Keratinocyte (primary cell): ENCODE measurements around the gene TTC33. TPM values are rescaled to one million over a fixed set of nuclear protein-coding genes. Genes with fewer than 3 reads are reported as not detected.
"Not testable (repeated sequence)": the region's sequence is repeated elsewhere in the genome, so short reads cannot be mapped to it uniquely, and the experiment has no call there.

ENCODE experiments used
- DNase-seq: peaks from one replicate; pipeline ENCODE4 v3.0.0-alpha.2; 2011; ENCODE audit warnings: low read depth, missing footprints, low spot score
- FAIRE-seq: peaks from 2 replicates; lab custom pipeline; 2011; peaks lifted over from hg19 to GRCh38; lab: Jason Lieb, UNC
- H2AFZ ChIP-seq: 2 replicates; pipeline ENCODE4 v1.6.0; 2012; ENCODE audit warnings: low read length, control low read depth, inconsistent platforms; ENCODE audit not compliant: control insufficient read depth
- H3K27ac ChIP-seq: 2 replicates; pipeline ENCODE4 v1.5.1; 2011; ENCODE audit warnings: low read length; ENCODE audit not compliant: control insufficient read depth, insufficient read depth
- H3K27me3 ChIP-seq: 3 replicates; pipeline ENCODE4 v1.6.0; 2011; ENCODE audit warnings: low read length; ENCODE audit not compliant: control insufficient read depth, insufficient read depth; ENCODE audit errors: extremely low read depth
- H3K36me3 ChIP-seq, 2 experiments: 2 replicates in 1 of 2; 3 replicates in 1 of 2; pipeline ENCODE4 v1.5.1; 2011; ENCODE audit warnings: low read length in 2 of 2, mild to moderate bottlenecking in 1 of 2; ENCODE audit not compliant: control insufficient read depth in 2 of 2, insufficient read depth in 2 of 2; ENCODE audit errors: extremely low read depth in 1 of 2
- H3K4me1 ChIP-seq: 3 replicates; pipeline ENCODE4 v1.5.1; 2011; ENCODE audit warnings: low read length; ENCODE audit not compliant: control insufficient read depth, insufficient read depth; ENCODE audit errors: extremely low read depth
- H3K4me2 ChIP-seq: 3 replicates; pipeline ENCODE4 v1.6.0; 2011; ENCODE audit warnings: low read depth, low read length; ENCODE audit not compliant: control insufficient read depth, insufficient read depth; ENCODE audit errors: extremely low read depth
- H3K4me3 ChIP-seq, 3 experiments: fragments of 200-600 bp in 1 of 3; sonication (generic) in 1 of 3; 2 replicates in 2 of 3; 3 replicates in 1 of 3; pipeline ENCODE4 v1.5.1; 2011 to 2016; ENCODE audit warnings: low read length in 3 of 3, mild to moderate bottlenecking in 3 of 3, control low read depth in 2 of 3, inconsistent platforms in 1 of 3, low read depth in 1 of 3, mixed read lengths in 1 of 3, mixed run types in 1 of 3, moderate library complexity in 1 of 3; ENCODE audit not compliant: control insufficient read depth in 2 of 3, insufficient read depth in 2 of 3; ENCODE audit errors: extremely low read depth in 1 of 3
- H3K79me2 ChIP-seq: 2 replicates; pipeline ENCODE4 v1.6.0; 2012; ENCODE audit warnings: low read length; ENCODE audit not compliant: control insufficient read depth, insufficient read depth
- H3K9ac ChIP-seq: 3 replicates; pipeline ENCODE4 v1.6.0; 2011; ENCODE audit warnings: low read length; ENCODE audit not compliant: control insufficient read depth, insufficient read depth; ENCODE audit errors: extremely low read depth
- H3K9me1 ChIP-seq: 3 replicates; pipeline ENCODE4 v1.6.0; 2011; ENCODE audit warnings: low read length; ENCODE audit not compliant: control insufficient read depth, insufficient read depth; ENCODE audit errors: extremely low read depth
- H3K9me3 ChIP-seq: 2 replicates; pipeline ENCODE4 v1.5.1; 2012; ENCODE audit warnings: low read depth, low read length; ENCODE audit not compliant: control insufficient read depth
- H4K20me1 ChIP-seq: 3 replicates; pipeline ENCODE4 v1.6.0; 2011; ENCODE audit warnings: low read length; ENCODE audit not compliant: control insufficient read depth, insufficient read depth; ENCODE audit errors: extremely low read depth
- EZH2 ChIP-seq: IDR thresholded peaks from one replicate; pipeline ENCODE4 v1.6.1; 2012; ENCODE audit warnings: inconsistent platforms, mild to moderate bottlenecking, low read length, moderate library complexity
- dilution Hi-C: fragments of 300-500 bp; cut with MboI; formaldehyde crosslinking; loops from one replicate; pipeline ENCODE4 v1.7.0; 2020; ENCODE audit warnings: low sequenced_read_pairs; ENCODE audit not compliant: extremely low pct_ligation_motif_present
- polyA plus RNA-seq, 5 experiments: library from polyadenylated mRNA; depleted of rRNA in 3 of 5; stranded (reverse) in 3 of 5; stranded (forward) in 1 of 5; unstranded in 1 of 5; fragments of >200 nt; gene quantifications; 1 replicate in 1 of 5; 2 replicates in 3 of 5; 3 replicates in 1 of 5; pipeline versions ENCODE4 v1.2.1 to v1.2.3, GENCODE V29; 2011 to 2012; ENCODE audit warnings: missing spikeins in 2 of 5, low read depth in 1 of 5, low replicate concordance in 1 of 5
- TF ChIP-seq, protein P1 (sequence below), 3 experiments: IDR thresholded peaks in 1 of 3; conservative IDR thresholded peaks in 1 of 3; optimal IDR thresholded peaks in 1 of 3; 2 replicates in 2 of 3; 3 replicates in 1 of 3; pipeline versions ENCODE3 to v1.5.1; 2011; ENCODE audit warnings: low read length in 3 of 3, mild to moderate bottlenecking in 3 of 3, moderate library complexity in 2 of 3, control low read depth in 1 of 3, inconsistent platforms in 1 of 3; ENCODE audit not compliant: insufficient read depth in 2 of 3; ENCODE audit errors: extremely low read depth in 1 of 3

Gene TTC33
- polyA plus RNA-seq, 1 donor (not counting 4 experiments of a cell fraction or from before 2014, with no cell fraction given): 7.1 TPM

DNA sequence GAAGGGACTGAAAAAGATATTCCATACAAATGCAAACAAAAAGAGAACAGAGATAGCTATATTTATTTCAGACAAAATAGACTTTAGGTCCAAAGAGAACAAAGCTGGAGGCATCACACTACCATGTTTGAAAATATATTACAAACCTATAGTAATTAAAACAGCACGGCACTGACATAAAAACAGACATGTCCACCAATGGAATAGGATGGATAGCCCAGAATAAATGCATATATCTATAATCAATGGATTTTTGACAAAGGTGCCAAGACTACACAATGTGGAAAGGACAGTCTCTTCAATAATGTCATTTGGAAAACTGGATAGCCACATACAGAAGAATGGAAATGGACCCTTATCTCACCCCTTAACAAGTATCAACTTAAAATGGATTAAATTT, 32.2 kb upstream of the TTC33 start:
- no peak overlapping the region for H3K4me2 ChIP-seq
- no peaks in the 10 kb centered on the region for H3K27me3 ChIP-seq
- no peaks in the 10 kb centered on the region for H3K9me3 ChIP-seq
- H2AFZ ChIP-seq: no peak overlapping the region
- peaks cover 11% of the 10 kb centered on the region for H4K20me1 ChIP-seq
- FAIRE-seq: no peak
- dilution Hi-C loops: no loop called here
- no peak overlapping the region for H3K9ac ChIP-seq
- no peak overlapping the region for H3K27ac ChIP-seq
- no peaks in the 10 kb centered on the region for H3K9me1 ChIP-seq
- no peak overlapping the region for H3K4me3 ChIP-seq
- H3K36me3 ChIP-seq: no peaks in the 10 kb centered on the region
- no peak for DNase-seq
- TF ChIP-seq, protein P1, sequence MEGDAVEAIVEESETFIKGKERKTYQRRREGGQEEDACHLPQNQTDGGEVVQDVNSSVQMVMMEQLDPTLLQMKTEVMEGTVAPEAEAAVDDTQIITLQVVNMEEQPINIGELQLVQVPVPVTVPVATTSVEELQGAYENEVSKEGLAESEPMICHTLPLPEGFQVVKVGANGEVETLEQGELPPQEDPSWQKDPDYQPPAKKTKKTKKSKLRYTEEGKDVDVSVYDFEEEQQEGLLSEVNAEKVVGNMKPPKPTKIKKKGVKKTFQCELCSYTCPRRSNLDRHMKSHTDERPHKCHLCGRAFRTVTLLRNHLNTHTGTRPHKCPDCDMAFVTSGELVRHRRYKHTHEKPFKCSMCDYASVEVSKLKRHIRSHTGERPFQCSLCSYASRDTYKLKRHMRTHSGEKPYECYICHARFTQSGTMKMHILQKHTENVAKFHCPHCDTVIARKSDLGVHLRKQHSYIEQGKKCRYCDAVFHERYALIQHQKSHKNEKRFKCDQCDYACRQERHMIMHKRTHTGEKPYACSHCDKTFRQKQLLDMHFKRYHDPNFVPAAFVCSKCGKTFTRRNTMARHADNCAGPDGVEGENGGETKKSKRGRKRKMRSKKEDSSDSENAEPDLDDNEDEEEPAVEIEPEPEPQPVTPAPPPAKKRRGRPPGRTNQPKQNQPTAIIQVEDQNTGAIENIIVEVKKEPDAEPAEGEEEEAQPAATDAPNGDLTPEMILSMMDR (optimal IDR thresholded peaks at IDR 0.05 in 1 of 3, IDR thresholded peaks at IDR 0.05 in 1 of 3, conservative IDR thresholded peaks at IDR 0.05 in 1 of 3; ENCODE audit: extremely low read depth in 1 of 3, insufficient read depth in 2 of 3, low read length in 3 of 3): no peak
- no peak for TF ChIP-seq EZH2
- peaks cover 7% of the 10 kb centered on the region for H3K4me1 ChIP-seq
- H3K79me2 ChIP-seq: peaks cover 97% of the 10 kb centered on the region

DNA sequence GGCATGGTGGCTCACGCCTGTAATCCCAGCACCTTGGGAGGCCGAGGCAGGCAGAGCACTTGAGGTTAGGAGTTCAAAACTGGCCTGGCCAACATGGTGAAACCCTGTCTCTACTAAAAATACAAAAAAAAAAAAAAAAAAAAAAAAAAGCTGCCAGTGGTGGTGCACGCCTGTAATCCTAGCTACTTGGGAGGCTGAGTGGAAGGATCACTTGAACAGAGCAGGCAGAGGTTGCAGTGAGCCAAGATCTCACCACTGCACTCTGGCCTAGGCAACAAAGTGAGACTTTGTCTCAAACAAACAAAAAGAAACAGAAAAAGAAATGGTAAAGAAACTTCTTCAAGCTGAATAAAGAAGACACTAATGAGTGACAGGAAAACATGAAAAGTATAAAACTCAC, 30.9 kb upstream of the TTC33 start:
- H3K9me1 ChIP-seq, H2AFZ ChIP-seq, H3K9ac ChIP-seq, H3K27me3 ChIP-seq, dilution Hi-C loops, DNase-seq, H3K4me2 ChIP-seq, H3K36me3 ChIP-seq, H3K4me3 ChIP-seq, H3K27ac ChIP-seq, H3K9me3 ChIP-seq, FAIRE-seq, H3K4me1 ChIP-seq: not testable (repeated sequence)
- Histone ChIP-seq H4K20me1 (peaks cover 14% of the 10 kb centered on the region), H3K79me2 (peaks cover 97% of the 10 kb centered on the region)

DNA sequence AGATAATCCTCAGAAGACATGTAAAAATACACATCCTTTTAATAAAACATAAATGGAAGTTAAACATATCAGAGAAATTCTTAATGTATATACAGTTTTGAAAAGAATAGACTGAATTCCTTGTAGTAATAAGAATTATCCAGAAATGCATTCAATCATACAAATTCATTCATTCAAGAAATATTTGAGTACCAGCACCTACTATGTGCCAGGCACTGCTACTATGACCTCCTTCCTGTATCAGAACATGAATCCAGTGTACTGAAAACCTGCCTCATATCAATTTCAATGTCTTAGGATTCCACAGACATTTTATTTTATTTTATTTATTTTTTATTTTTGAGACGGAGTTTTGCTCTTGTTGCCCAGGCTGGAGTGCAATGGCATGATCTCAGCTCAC, 29.2 kb upstream of the TTC33 start:
- H3K4me3 ChIP-seq: no peak overlapping the region
- DNase-seq (no peak), FAIRE-seq (no peak)
- H3K9ac ChIP-seq: no peak overlapping the region
- TF ChIP-seq EZH2: no peak
- H2AFZ ChIP-seq: no peak overlapping the region
- no peaks in the 10 kb centered on the region for H3K9me3 ChIP-seq
- no peaks in the 10 kb centered on the region for H3K27me3 ChIP-seq
- peaks cover 3% of the 10 kb centered on the region for H4K20me1 ChIP-seq
- H3K36me3 ChIP-seq: no peaks in the 10 kb centered on the region
- peaks cover 3% of the 10 kb centered on the region for H3K4me1 ChIP-seq
- H3K27ac ChIP-seq: no peak overlapping the region
- H3K4me2 ChIP-seq: no peak overlapping the region
- H3K79me2 ChIP-seq: peaks cover 97% of the 10 kb centered on the region
- H3K9me1 ChIP-seq: peaks cover 4% of the 10 kb centered on the region
- dilution Hi-C loops: no loop called here
